A172 (cell line): ENCODE data around the gene RENBP. TPM values are rescaled to one million over a fixed set of nuclear protein-coding genes. Genes with fewer than 3 reads are reported as not detected.

Experiments used
- DNase-seq: peaks from one replicate; pipeline ENCODE4 v3.0.0-alpha.2; 2015; ENCODE audit warnings: low spot score
- total RNA-seq: library from RNA; depleted of rRNA; stranded (reverse); fragments of >200 nt; shearing (Covaris generic); gene quantifications from 2 replicates; pipeline ENCODE4 v1.2.3, GENCODE V29; 2014

The RENBP gene
- total RNA-seq, 1 experiment from 2014 or later, result 0.62 TPM

GRCh38 chrX:153919281-153919680 is 25.2 kb downstream of the RENBP start:
- no peak for DNase-seq

DNA sequence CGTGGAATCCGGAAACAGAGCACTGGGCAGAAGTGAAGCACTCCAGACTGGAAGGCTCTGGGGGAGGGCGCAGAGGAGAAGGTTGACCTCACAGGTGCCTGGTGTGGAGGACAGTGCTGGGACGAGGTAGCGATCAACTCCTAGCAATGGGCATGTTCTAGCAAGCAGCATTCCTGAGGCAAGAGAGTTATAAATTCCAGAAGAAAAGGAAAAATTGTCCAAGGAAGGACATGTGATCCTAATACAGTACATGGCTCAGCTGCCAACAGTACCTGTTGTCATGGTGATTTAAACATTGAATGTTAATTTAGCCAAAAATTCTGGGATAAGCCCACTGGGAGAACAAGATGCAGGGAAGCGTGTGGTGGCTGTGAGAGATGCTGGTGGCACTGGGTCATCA is 26.6 kb downstream of the RENBP start:
- DNase-seq, result no peak

DNA sequence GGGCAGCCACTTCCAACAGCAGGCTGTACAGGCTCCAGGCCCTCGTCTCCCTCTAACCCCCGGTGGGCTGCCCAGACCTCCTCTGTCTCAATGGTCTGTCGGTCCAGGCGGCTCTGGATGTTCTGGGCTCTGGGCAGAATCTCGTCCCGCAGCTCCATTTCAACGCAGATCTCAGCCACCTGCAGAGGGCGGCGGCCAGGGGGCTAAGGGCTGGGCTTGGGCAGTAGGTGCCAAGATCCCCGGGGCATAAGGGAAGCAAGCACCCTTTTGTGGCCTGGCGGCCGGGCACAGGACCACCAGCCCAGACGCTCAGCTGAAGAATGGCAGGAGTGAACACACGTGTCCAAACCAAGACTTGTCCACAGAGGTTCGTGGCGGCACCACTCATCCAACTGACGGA is 30.7 kb downstream of the RENBP start:
- DNase-seq, result no peak

DNA sequence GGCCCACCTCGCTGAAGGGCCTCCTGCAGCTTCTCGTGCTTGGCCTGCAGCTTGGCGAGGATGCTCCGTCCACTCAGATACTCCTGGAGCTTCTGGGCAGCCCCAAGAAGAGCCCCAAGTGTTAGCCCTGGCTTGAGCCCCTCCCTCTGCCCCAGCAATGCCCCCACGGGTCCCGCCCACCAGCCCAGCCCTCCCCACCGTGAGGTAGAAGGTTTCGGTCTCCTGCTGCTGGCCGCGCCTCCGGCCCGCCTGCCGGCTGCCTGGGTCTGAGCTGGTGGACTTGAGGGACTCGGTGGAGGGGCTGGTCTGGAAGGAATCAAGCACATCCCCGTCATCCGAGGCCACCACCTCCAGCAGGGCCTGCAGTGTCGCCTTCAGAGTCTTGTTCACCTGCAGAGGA is 31.2 kb downstream of the RENBP start:
- no peak for DNase-seq

DNA sequence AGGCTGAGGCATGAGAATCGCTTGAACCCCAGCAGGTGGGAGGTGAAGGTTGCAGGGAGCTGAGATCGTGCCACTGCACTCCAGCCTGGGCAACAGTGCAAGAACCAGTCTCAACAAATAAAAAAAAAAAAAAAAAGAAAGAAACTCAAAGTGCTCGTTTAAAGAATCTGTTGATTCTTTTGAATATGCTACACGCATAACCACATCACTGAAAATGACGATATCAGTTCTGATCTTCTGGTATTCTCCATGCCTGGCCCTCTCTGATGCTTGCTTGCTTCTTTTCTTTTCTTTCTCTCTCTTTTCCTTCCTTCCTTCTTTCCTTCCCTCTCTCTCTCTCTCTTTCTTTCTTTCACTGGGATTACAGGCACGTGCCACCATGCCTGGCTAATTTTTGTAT is 32.6 kb downstream of the RENBP start:
- no peak for DNase-seq

DNA sequence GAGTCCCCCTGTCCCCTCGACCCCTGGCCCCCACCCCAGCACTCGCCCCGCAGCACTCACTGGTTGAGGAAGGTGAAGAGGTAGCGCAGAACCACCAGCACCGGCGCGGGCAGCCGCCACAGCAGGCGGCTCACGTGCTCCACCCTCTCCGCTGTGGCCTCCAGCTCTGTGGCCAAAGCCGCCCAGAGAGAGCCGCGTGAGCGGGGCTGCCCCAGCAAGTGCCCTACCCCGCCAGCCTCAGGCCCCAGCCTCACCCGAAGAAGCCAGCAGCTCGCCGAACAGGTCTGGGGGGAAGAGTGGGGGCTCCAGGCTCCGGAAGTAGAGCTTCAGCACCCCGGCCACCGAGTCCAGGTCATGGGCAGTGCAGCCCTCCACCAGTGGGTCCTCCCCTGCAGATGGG is 34.0 kb downstream of the RENBP start:
- DNase-seq, result no peak

DNA sequence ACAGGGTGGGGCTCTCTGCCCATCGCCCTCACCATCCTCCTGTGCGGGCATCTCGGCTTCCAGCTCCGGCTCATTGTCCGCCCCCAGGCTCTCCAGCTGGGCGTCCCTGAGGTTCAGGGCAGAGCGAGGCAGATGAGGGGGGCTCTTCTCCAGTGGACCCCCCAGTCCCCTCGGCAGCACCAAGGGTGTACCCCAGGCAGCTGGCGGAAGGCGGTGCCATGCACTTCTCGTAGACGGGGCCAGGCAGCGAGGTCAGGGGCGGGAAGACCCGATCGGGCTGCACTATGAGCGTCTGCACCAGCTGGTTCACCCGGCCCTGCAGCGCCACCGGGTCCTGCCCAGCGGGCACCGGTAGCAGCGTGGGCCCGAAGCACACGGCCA is 34.5 kb downstream of the RENBP start:
- no peak for DNase-seq

- peak; percentile 61 for DNase-seq
These were observed 35.1 kb downstream of the RENBP start for GRCh38 chrX:153909024-153909979.

DNA sequence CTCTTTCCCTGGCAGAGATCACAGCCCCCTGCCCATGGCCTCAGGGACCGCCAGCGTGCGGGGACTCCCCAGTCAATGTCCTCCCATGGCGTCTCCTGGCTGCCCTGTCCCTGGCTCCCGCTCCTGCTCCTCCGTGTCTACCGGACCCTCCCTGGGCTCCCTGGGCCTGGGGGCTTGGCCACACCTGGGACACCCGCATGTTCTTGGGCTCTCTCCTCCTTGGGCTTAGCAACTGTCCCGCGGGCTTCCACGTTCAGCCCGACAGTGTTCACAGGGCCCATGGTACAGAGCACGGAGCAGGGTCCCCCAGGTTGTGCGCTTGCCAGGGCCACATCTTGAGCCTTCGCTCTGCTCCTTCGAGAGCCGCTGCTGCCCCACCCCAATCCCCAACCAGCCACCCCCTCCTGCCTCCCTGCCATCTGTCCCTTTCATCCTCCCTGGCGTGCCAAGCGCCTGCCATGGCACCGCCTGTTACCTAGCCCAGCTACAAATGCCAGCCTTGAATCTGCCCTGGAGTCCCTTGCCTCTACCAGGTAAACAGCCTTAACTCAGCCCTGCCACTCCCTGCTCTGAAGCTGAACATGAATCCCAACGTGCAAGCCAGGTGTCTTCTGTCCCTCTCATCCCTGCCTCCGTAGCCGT is 36.1 kb downstream of the RENBP start:
- DNase-seq, result no peak

DNA sequence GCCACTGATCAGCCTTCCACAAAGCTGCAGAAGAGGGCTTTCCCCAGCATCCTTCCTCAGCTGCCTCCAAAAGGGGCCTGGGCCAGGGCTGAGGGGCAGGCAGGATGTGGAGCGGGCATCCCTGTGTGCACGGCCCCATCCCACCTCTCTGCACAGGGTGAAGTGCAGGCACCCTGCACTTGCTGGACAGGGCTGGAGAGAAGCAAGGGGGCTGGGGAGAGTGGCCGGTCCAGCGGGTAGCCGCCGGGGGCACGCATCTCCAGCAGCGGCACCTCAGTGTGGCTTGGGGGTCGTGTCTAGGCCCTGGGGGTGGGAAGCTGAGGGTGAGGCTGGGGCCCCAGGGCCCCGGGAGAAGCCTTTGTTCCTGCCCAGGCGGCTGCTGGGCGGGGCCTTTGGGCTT is 37.0 kb downstream of the RENBP start:
- no peak for DNase-seq

DNA sequence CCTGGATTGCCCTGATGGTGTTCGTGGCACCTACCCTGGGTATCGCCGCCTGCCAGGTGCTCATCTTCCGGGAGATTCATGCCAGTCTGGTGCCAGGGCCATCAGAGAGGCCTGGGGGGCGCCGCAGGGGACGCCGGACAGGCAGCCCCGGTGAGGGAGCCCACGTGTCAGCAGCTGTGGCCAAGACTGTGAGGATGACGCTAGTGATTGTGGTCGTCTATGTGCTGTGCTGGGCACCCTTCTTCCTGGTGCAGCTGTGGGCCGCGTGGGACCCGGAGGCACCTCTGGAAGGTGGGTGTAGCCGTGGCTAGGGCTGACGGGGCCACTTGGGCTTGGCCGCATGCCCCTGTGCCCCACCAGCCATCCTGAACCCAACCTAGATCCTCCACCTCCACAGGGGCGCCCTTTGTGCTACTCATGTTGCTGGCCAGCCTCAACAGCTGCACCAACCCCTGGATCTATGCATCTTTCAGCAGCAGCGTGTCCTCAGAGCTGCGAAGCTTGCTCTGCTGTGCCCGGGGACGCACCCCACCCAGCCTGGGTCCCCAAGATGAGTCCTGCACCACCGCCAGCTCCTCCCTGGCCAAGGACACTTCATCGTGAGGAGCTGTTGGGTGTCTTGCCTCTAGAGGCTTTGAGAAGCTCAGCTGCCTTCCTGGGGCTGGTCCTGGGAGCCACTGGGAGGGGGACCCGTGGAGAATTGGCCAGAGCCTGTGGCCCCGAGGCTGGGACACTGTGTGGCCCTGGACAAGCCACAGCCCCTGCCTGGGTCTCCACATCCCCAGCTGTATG is 38.1 kb downstream of the RENBP start:
- DNase-seq, result no peak

DNA sequence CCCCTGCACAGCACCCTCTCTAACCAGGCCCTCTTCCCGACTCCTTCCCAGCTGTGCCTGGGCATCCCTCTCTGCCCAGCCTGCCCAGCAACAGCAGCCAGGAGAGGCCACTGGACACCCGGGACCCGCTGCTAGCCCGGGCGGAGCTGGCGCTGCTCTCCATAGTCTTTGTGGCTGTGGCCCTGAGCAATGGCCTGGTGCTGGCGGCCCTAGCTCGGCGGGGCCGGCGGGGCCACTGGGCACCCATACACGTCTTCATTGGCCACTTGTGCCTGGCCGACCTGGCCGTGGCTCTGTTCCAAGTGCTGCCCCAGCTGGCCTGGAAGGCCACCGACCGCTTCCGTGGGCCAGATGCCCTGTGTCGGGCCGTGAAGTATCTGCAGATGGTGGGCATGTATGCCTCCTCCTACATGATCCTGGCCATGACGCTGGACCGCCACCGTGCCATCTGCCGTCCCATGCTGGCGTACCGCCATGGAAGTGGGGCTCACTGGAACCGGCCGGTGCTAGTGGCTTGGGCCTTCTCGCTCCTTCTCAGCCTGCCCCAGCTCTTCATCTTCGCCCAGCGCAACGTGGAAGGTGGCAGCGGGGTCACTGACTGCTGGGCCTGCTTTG is 38.9 kb downstream of the RENBP start:
- no peak for DNase-seq

- DNase-seq, result no peak
These were observed 40.2 kb downstream of the RENBP start, which contains the start of gene AVPR2 for GRCh38 chrX:153903991-153904957. TSS of gene AVPR2 (plus strand) at chrX:153904673. CDS start at chrX:153905146, 473 bp downstream.

DNA sequence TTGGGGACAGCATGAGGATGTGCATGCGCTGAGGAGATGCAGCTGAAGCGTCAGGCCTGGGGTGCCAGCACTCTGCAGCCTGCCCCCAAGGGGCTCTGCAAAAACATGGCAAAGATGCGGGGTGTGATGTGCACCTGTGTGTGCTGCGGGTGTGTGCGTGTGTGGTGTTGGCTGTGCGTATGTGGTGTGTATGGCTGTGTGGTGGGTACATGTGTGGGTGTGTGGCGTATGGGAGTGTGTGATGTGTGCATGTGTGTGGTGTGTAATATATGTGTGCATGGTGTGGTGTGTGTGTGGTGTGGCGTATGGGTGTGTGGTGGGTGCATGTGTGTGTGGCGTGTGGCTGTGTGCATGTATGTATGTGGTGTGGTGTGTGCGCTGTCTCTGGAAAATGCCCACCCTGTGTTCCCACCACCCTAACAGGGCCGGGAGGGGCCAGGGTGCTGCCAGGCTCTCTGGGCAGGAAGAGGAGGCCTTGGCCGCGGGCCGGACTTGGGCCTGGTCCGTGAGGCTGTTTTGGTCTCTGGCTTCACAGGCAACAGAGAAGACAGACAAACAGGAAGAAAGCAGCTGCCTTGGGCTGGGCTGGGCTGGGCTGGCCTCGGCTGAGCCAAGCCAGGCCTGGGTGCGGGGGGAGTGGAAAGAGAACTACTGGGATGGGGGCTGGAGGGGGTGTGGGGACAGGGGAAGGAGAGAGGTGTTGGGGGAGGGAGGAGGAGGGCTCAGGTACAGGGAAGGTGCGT is 41.0 kb downstream of the RENBP start:
- DNase-seq, result no peak

DNA sequence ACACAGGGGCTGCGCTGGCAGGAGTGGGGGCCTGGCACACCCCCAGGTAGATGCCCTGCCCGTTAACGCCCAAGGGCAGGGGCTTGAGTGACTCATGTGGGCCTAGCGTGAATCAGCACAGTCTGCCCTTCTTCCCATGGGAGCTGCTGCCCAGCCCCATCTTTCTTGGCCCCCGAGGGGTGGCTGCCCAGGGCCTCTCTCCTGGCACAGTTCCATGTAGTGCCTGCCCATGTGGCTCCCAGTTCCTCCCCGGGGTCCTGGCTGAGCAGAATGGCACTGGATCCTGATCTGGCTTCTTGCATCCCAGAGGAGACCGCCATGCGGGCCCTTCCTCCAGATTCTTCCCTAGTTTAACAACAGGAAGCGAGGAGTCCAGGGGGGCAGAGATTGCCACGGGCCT is 42.1 kb downstream of the RENBP start:
- DNase-seq, result peak; percentile 79

DNA sequence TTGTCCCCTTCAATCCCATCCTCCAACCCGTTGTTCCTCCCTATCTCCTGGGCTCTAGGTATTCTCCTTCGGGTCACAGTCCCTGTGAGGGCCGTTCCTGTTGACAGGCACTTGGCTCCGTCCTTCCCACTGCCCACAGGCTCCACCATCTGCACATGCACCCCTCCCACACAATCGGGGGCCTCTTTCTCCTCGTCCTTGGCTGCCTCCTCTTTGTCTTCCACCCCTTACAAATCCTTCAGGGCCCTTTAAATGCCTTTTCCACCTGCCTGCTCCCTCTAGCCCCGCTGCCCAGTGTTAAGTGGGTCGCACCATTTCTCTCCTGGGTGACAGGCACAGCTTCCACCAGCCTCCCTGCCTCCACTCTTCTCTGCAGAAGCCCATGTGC is 42.7 kb downstream of the RENBP start:
- DNase-seq, result peak; percentile 37

- DNase-seq, result peak; percentile 94
These were observed 43.4 kb downstream of the RENBP start for GRCh38 chrX:153900831-153901752.

DNA sequence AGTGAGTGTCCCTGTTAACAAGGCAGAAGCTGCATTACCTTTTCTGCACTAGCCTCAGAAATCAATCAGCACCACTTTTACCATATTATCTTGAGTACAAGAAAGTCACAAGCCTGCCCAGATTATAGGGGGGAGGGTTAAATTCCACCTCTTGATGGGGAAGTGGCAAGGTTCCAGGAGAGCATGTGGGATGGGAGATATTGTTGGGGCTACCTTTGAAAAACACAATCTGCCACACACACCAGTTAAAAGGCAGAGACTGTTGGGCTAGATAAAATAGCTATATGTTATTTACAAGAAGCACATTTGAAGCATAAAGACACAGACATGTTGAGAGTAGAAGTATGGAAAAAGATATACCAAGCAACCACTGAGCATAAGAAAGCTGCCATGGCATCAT is 46.5 kb downstream of the RENBP start:
- no peak for DNase-seq

DNA sequence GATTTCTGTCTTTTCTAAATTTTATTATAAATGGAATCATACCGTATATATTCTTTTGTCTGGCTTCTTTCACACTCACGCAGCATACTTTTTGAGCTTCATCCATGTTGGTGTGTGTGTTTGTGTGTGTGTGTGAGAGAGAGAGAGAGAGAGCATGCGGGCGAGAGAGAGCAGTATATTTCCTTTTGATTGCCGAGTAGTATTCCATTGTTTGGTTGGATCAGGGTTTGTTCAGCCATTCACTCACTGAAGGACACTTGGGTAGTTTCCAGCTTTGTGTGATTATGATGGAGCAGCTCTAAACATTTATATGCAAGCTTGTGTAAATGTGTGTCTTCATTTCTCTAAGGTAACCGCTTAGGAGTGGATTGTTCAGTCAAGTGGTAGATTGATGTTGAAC is 55.3 kb downstream of the RENBP start:
- DNase-seq, result no peak
